K562 (cell line): Measurements from ENCODE around the gene C6orf163. TPM values are rescaled to one million over a fixed set of nuclear protein-coding genes. Genes with fewer than 3 reads are reported as not detected.

ENCODE experiments used
- ARID1B ChIP-seq: fragments of 450-650 bp; IDR thresholded peaks from 2 replicates; pipeline ENCODE4 v1.6.1; 2016; ENCODE audit warnings: antibody characterized with exemption, mild to moderate bottlenecking, inconsistent platforms
- BRCA1 ChIP-seq, 2 experiments: fragments of 450-650 bp in 1 of 2; sonication (generic) in 1 of 2; formaldehyde crosslinking in 1 of 2; IDR thresholded peaks; 2 replicates each; pipeline versions ENCODE4 v1.5.0 to v1.6.1; 2017 to 2020; ENCODE audit warnings: mild to moderate bottlenecking in 1 of 2, missing genetic modification reagents in 1 of 2
- CBX1 ChIP-seq: sonication (generic); IDR thresholded peaks from 2 replicates; pipeline ENCODE4 v1.6.1; 2016; ENCODE audit warnings: antibody characterized with exemption, low read depth, mild to moderate bottlenecking
- ETV1 ChIP-seq: fragments of 450-650 bp; conservative IDR thresholded peaks from 2 replicates; pipeline ENCODE4 v1.6.1; 2016; ENCODE audit warnings: missing genetic modification characterization, control low read depth, low read depth, missing compliant biosample characterization
- HDAC6 ChIP-seq: IDR thresholded peaks from 2 replicates; pipeline ENCODE4 v1.6.1; 2012; ENCODE audit warnings: low read depth, mild to moderate bottlenecking, control low read depth, inconsistent platforms, low read length, moderate library complexity
- JUND ChIP-seq, 2 experiments: IDR thresholded peaks; 2 replicates in 1 of 2; 3 replicates in 1 of 2; pipeline ENCODE4 v1.6.1; 2011; ENCODE audit warnings: borderline replicate concordance in 2 of 2, low read depth in 2 of 2, low read length in 2 of 2, improper control_type of control experiment in 1 of 2, missing biosample characterization in 1 of 2, missing genetic modification characterization in 1 of 2, missing genetic modification reagents in 1 of 2
- MEIS2 ChIP-seq: fragments of 450-650 bp; IDR thresholded peaks from 2 replicates; pipeline ENCODE4 v1.6.1; 2014; ENCODE audit warnings: mild to moderate bottlenecking; ENCODE audit not compliant: partially characterized antibody
- PHB2 ChIP-seq: fragments of 450-650 bp; IDR thresholded peaks from 2 replicates; pipeline ENCODE4 v1.6.1; 2017; ENCODE audit warnings: low read depth
- PPARD ChIP-seq: fragments of 250-450 bp; sonication (Bioruptor Pico); IDR thresholded peaks from 2 replicates; pipeline ENCODE4 v1.8.0; 2022; ENCODE audit warnings: inconsistent platforms, mild to moderate bottlenecking, moderate library complexity
- ZNF592 ChIP-seq: fragments of 450-650 bp; IDR thresholded peaks from 2 replicates; pipeline ENCODE4 v1.6.1; 2017; ENCODE audit warnings: antibody characterized with exemption, mild to moderate bottlenecking
- polyA plus RNA-seq, 8 experiments: library from polyadenylated mRNA; depleted of rRNA in 4 of 8; stranded (reverse) in 5 of 8; unstranded in 3 of 8; fragments of >200 nt; fragmentation: Nextera tagmentation in 2 of 8; fragmentation: Illumina TruSeq in 1 of 8; extraction: Ambion mirVana in 2 of 8; extraction: Trizol in 1 of 8; gene quantifications; 2 replicates each; pipeline versions ENCODE4 v1.2.1 to v1.2.3, GENCODE V29; 2011 to 2014; ENCODE audit warnings: inconsistent platforms in 1 of 8, missing spikeins in 1 of 8
- total RNA-seq, 7 experiments: library from RNA; depleted of rRNA in 6 of 7; stranded (reverse); fragments of >200 nt in 6 of 7; fragmentation: Illumina TruSeq in 2 of 7; extraction: Trizol in 2 of 7; gene quantifications; 2 replicates each; pipeline versions ENCODE4 v1.2.1 to v1.2.3, GENCODE V29; 2011 to 2021; ENCODE audit warnings: low replicate concordance in 1 of 7
- TF ChIP-seq, protein P1 (sequence below), 2 experiments: fragments of 450-650 bp; IDR thresholded peaks; 2 replicates each; pipeline ENCODE4 v1.6.1; 2016
- TF ChIP-seq, protein P2 (sequence below), 3 experiments: fragments of 200-800 bp in 1 of 3; fragments of 250-450 bp in 1 of 3; fragments of 450-650 bp in 1 of 3; sonication (Bioruptor Pico) in 1 of 3; sonication (Bioruptor generic) in 1 of 3; formaldehyde crosslinking in 1 of 3; IDR thresholded peaks; 2 replicates each; pipeline versions ENCODE4 v1.6.1 to v1.8.0; 2016 to 2022; ENCODE audit warnings: mild to moderate bottlenecking in 2 of 3, missing genetic modification characterization in 2 of 3, missing compliant biosample characterization in 1 of 3, moderate library complexity in 1 of 3
- TF ChIP-seq, protein P3 (sequence below): fragments of 250-450 bp; sonication (Bioruptor Pico); IDR thresholded peaks from 2 replicates; pipeline ENCODE4 v1.4.0; 2020

Gene C6orf163
- total and polyA plus RNA-seq, 9 of the 15 experiments (the other 6 are each of a cell fraction or from before 2014, with no cell fraction given): 0.67 to 4.7 (median 1.5) TPM

DNA sequence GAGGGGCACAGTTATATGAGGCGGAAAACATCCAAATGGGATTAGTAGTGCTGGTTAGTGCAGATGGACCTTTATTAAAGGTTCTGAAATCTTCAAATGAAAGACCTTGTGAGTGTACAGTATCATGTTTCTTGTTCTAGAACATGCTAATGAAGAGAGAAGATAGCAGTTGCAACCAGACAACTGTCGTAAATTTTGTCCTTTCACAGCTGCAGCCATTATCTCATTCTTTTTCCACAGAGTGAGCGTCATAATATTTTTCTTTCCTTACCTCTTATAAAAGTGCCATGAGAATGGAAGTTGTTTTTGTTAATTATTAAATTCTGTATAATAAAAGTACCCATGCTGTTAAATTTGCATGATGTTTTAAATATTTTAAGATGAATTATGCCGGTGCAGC, 4.4 kb upstream of the C6orf163 start (continued):
- 0 out of 2 replicates have a peak, but pooled peaks have one; percentile 26 for TF ChIP-seq ZNF592
- no peak for TF ChIP-seq PHB2
- TF ChIP-seq BRCA1 (IDR thresholded peaks at IDR 0.05): no peak
- TF ChIP-seq BRCA1 (CRISPR knock-in tag; IDR thresholded peaks at IDR 0.05): no peak
- TF ChIP-seq, protein P1, sequence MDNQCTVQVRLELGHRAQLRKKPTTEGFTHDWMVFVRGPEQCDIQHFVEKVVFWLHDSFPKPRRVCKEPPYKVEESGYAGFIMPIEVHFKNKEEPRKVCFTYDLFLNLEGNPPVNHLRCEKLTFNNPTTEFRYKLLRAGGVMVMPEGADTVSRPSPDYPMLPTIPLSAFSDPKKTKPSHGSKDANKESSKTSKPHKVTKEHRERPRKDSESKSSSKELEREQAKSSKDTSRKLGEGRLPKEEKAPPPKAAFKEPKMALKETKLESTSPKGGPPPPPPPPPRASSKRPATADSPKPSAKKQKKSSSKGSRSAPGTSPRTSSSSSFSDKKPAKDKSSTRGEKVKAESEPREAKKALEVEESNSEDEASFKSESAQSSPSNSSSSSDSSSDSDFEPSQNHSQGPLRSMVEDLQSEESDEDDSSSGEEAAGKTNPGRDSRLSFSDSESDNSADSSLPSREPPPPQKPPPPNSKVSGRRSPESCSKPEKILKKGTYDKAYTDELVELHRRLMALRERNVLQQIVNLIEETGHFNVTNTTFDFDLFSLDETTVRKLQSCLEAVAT (IDR thresholded peaks at IDR 0.05): no peak
- no peak for TF ChIP-seq ETV1 (tag)
- peak; percentile 92 for TF ChIP-seq MEIS2
- no peak for TF ChIP-seq HDAC6
- TF ChIP-seq PPARD (CRISPR knock-in tag): no peak
- TF ChIP-seq, protein P2, sequence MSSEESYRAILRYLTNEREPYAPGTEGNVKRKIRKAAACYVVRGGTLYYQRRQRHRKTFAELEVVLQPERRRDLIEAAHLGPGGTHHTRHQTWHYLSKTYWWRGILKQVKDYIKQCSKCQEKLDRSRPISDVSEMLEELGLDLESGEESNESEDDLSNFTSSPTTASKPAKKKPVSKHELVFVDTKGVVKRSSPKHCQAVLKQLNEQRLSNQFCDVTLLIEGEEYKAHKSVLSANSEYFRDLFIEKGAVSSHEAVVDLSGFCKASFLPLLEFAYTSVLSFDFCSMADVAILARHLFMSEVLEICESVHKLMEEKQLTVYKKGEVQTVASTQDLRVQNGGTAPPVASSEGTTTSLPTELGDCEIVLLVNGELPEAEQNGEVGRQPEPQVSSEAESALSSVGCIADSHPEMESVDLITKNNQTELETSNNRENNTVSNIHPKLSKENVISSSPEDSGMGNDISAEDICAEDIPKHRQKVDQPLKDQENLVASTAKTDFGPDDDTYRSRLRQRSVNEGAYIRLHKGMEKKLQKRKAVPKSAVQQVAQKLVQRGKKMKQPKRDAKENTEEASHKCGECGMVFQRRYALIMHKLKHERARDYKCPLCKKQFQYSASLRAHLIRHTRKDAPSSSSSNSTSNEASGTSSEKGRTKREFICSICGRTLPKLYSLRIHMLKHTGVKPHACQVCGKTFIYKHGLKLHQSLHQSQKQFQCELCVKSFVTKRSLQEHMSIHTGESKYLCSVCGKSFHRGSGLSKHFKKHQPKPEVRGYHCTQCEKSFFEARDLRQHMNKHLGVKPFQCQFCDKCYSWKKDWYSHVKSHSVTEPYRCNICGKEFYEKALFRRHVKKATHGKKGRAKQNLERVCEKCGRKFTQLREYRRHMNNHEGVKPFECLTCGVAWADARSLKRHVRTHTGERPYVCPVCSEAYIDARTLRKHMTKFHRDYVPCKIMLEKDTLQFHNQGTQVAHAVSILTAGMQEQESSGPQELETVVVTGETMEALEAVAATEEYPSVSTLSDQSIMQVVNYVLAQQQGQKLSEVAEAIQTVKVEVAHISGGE (CRISPR knock-in tag; IDR thresholded peaks at IDR 0.05): 0 out of 6 replicates have a peak, but pooled peaks of 1 of the 3 experiments have one; percentile 7
- peak; percentile 3; the same call in 1 of the 2 replicates for TF ChIP-seq JUND (IDR thresholded peaks at IDR 0.05; ENCODE audit: borderline replicate concordance, low read depth, low read length)
- 0 out of 3 replicates have a peak, but pooled peaks have one; percentile 47 for TF ChIP-seq JUND (tag; IDR thresholded peaks at IDR 0.05; ENCODE audit: borderline replicate concordance, low read depth, low read length)
- no peak for TF ChIP-seq CBX1
- TF ChIP-seq, protein P3, sequence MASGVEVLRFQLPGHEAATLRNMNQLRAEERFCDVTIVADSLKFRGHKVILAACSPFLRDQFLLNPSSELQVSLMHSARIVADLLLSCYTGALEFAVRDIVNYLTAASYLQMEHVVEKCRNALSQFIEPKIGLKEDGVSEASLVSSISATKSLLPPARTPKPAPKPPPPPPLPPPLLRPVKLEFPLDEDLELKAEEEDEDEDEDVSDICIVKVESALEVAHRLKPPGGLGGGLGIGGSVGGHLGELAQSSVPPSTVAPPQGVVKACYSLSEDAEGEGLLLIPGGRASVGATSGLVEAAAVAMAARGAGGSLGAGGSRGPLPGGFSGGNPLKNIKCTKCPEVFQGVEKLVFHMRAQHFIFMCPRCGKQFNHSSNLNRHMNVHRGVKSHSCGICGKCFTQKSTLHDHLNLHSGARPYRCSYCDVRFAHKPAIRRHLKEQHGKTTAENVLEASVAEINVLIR: no peak
- TF ChIP-seq ARID1B: peak; percentile 28; the same call in 1 of the 2 replicates
